Gastroesophageal sphincter (tissue), 3 donors: ENCODE results near the gene ASAP2.

Experiments used
- POLR2A ChIP-seq, 2 donors: fragments of 450-650 bp; IDR thresholded peaks; one replicate each; pipeline ENCODE4 v1.6.1; 2017; ENCODE audit warnings: antibody characterized with exemption in 2 of 2, mild to moderate bottlenecking in 2 of 2, moderate library complexity in 1 of 2
- TF ChIP-seq, protein P1 (sequence below), 4 experiments: fragments of 200-600 bp in 2 of 4; fragments of 450-650 bp in 2 of 4; sonication (generic) in 1 of 4; IDR thresholded peaks; one replicate each; pipeline ENCODE4 v1.5.1; 2017 to 2019; ENCODE audit warnings: antibody characterized with exemption in 4 of 4, mild to moderate bottlenecking in 2 of 4, moderate library complexity in 2 of 4

DNA sequence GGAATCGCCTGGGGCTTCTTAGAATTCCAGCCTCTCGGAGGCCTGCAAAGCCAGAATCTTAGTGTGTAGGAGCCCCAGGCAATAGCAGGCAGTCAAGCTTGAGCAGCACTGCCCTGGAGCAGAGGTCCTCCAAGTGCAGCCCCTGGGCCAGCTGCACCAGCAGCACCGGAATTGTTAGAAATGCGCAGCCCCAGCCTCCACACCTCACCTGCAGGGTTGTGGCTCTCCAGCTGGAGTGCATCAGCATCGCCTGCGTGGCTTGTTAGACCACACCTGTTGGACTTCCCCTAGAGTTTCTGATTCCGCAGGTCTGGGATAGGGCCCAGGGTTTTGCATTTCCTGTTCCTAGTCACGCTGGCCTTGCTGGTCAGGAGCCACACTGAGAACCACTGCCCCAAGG lies 100.3 kb downstream of the ASAP2 start:
- TF ChIP-seq, protein P1, sequence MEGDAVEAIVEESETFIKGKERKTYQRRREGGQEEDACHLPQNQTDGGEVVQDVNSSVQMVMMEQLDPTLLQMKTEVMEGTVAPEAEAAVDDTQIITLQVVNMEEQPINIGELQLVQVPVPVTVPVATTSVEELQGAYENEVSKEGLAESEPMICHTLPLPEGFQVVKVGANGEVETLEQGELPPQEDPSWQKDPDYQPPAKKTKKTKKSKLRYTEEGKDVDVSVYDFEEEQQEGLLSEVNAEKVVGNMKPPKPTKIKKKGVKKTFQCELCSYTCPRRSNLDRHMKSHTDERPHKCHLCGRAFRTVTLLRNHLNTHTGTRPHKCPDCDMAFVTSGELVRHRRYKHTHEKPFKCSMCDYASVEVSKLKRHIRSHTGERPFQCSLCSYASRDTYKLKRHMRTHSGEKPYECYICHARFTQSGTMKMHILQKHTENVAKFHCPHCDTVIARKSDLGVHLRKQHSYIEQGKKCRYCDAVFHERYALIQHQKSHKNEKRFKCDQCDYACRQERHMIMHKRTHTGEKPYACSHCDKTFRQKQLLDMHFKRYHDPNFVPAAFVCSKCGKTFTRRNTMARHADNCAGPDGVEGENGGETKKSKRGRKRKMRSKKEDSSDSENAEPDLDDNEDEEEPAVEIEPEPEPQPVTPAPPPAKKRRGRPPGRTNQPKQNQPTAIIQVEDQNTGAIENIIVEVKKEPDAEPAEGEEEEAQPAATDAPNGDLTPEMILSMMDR (IDR thresholded peaks at IDR 0.05), result no peak
- no peak for TF ChIP-seq POLR2A (IDR thresholded peaks at IDR 0.05)
